Gastrocnemius medialis (tissue), 4 donors: ENCODE data around the gene BLZF1.
"Not testable (repeated sequence)": the region's sequence is repeated elsewhere in the genome, so short reads cannot be mapped to it uniquely, and the experiment has no call there.

Experiments
- CTCF ChIP-seq, 5 experiments: fragments of 450-650 bp in 3 of 5; fragments of 200-600 bp in 2 of 5; sonication (generic) in 2 of 5; IDR thresholded peaks in 4 of 5; conservative IDR thresholded peaks in 1 of 5; 1 replicate in 4 of 5; 2 replicates in 1 of 5; pipeline ENCODE4 v1.5.1; 2016 to 2019; ENCODE audit warnings: antibody characterized with exemption in 5 of 5, mild to moderate bottlenecking in 3 of 5, moderate library complexity in 3 of 5
- POLR2A ChIP-seq, 2 donors: fragments of 450-650 bp; IDR thresholded peaks; one replicate each; pipeline ENCODE4 v1.6.1; 2017; ENCODE audit warnings: antibody characterized with exemption in 2 of 2, mild to moderate bottlenecking in 2 of 2, moderate library complexity in 2 of 2

GRCh38 chr1:169402578-169402977 lies 34.6 kb downstream of the BLZF1 start:
- not testable (repeated sequence) for TF ChIP-seq CTCF (IDR thresholded peaks at IDR 0.05 in 4 of 5, conservative IDR thresholded peaks at IDR 0.05 in 1 of 5); POLR2A (IDR thresholded peaks at IDR 0.05)
